D341Med (cell line): ENCODE results near the gene SIPA1L3.

Experiments
- DNase-seq: peaks from one replicate; pipeline ENCODE4 v3.0.0; 2012; ENCODE audit warnings: low spot score

Gene SIPA1L3

GRCh38 chr19:38155453-38155852 is 248.4 kb downstream of the SIPA1L3 start:
- DNase-seq, result no peak

DNA sequence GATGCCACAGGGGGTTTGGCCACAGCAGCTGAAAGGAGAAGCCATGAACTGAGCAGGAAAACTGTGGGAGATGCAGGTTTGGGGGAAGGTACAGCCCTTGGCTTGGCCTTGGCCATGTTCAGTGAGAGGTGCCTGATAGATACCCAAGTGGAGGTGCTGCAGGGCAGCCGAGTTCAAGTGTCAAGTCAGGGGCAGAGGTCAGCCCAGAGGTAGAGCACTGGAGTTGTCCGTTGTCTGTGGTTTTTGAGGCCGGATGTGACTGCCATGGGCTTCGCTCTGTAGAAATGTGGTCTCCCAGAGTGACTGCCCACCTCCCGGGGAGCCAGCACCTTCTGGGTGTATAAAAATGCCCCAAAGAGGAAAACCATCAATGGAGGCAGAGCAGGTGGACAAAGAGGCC is 251.7 kb downstream of the SIPA1L3 start:
- no peak for DNase-seq

GRCh38 chr19:38162094-38162493 is 255.1 kb downstream of the SIPA1L3 start:
- no peak for DNase-seq

DNA sequence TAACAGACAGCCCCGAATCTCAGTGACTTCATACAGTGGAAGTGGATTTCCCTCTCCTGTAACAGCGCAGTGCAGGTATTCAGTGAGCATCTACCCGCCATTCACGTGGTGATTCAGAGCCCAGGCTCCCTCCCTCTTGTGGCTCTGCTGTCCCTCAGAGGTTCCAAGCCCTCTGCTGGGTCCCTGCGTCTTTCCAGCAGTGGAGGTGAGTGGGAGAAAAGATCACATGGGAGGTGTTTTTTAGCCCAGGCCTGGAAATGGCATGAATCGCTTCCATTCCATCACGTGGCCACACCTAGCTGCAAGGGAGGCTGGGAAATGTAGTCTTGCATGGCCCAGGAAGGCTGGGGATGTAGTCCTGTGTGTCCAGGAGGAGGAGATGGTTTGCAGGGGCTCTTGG is 255.6 kb downstream of the SIPA1L3 start:
- no peak for DNase-seq

GRCh38 chr19:38163419-38164290 is 256.6 kb downstream of the SIPA1L3 start:
- DNase-seq, result no peak

- no peak for DNase-seq
Measured at GRCh38 chr19:38164526-38164925, 257.5 kb downstream of the SIPA1L3 start.

DNA sequence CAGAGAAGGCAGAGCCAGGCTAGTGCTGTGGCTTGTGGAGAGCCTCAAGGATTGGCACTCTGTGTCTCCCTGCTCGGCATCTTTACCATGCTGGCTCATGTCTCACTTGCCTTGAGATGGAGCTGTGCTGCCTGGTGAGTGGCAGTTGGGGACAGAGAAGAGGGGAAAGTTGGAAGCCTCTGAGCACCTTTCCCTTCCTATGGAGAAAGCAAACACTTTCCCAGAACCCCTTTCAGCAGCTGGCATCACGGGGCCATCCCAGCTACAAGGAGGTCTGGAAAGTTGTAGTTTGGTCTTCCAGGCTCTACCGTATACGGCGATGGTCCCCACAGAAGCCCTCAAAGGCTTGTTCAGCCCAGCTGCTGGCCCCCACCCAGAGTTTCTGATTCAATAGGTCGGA is 258.3 kb downstream of the SIPA1L3 start:
- DNase-seq, result no peak

GRCh38 chr19:38168637-38169036 is 261.6 kb downstream of the SIPA1L3 start:
- no peak for DNase-seq

DNA sequence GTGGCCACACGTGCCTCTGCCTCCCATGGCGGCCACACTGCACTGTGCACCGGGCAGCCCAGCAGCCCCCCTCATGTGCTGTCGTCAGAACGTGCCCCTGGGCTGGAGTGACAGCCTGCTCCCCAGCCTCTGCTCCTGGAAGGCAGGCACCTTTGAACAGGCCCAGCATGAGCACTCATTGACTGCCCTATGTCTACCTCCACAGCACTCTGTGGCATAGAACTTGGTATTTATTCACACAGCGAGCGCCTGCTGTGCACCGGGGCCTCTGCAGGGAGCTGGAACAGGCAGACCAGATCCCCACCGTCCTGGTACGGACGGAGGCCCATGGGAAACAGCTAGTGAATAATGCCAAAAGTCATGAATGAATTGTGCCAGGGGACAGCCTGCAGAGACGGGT is 263.3 kb downstream of the SIPA1L3 start:
- no peak for DNase-seq

GRCh38 chr19:38172001-38172400 is 265.0 kb downstream of the SIPA1L3 start:
- DNase-seq, result no peak

DNA sequence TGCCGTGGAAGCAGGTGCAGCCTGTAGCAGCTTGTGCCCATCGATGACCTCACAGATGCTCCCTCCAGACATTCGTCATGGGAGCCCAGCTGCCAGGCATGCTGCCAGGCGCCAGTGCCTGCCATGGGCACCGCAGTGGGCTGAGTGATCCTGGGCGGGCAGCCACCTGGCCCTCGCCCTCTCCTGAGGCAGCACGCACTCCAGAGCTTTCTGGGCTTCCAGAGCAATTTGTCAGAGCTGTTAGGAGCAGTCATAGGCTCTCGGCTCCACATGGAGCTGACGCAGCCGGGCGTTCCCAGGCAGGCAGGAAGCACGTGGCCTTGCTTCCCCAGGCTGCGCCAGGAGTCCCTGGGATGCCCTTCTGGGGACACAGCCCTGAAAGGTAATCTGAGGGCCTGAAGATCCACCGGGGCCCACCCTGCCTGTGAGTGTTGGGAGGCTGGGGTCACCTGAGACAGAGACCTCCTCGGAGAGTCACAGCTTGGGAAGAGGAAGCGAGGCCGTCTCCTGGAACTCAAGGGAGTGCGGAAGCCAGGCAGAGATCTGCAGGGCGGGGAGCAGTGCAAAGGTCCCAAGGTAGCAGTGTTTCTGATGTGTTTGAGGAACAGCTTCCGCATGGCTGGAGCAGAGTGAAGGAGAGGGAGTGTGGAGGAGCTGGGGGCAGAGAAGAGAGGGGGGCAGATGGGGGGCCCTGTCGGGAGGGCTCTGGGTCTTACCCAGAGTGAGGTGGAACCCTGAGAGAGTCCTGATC is 266.5 kb downstream of the SIPA1L3 start:
- no peak for DNase-seq

DNA sequence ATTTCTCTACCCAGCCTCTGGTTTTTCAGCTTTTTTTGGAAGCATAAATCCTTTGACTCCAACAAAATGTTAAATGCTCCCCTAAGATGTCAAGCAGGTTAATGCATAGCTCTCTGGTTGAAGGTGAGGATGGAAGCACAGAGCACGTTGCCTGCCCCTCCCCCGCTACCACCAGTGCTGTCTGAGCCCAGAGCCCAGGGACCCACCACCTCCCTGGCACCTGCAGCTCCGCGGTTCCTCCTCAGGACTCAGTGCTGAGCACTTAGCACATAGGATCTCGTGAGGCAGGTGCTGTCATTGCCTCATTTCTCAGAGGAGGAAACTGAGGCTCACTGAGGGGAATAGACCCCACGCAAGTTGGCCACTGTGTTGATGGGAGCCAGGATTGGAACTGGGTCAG is 268.4 kb downstream of the SIPA1L3 start:
- DNase-seq, result no peak

DNA sequence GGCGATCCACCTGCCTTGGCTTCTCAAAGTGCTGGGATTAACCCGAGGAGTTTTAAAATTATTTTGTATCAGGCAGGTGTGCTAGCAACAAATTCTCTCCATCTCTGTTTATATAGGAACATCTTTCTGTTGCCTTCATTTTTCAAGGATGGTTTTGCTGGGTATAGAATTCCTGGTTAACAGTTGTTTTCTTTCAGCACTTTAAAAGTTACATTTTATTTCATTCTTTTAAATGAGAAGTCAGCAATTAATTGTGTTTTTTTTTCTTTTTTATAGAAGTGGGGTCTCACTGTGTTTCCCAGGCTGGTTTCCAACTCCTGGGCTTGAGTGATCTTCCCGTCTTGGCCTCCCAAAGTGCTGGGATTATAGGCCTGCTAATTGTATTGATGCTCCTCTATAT is 273.1 kb downstream of the SIPA1L3 start:
- no peak for DNase-seq

DNA sequence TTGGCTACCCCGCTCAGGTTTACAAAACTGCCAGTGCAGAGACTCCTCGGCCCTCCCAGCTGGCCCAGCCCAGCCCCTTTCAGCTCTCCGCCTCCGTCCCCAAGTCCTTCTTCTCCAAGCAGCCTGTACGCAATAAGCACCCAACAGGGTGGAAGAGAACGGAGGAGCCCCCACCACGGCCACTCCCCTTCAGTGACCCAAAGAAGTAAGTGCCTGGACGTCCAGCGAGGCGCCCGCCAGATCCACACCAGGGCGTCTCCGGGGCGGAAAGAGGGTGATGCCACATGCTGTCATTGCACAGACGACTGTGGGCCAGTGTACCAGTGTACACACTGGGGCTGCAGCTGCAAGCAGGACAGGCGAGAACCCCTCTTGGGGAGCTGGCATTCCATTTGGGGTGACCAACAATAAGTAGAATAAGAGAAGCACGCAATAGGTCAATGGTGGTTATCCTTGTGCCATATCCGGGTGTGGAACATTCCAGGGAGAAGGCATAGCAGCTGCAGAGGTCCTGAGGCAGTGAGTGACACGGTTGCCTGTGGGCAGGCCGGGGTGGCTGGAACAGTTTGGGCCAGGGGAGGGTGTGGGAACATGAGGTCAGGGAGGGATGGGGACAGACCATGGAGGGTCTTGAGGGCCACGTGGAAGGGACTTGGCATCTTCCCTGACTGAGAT is 275.7 kb downstream of the SIPA1L3 start:
- DNase-seq, result no peak

- DNase-seq, result no peak
Measured at GRCh38 chr19:38183251-38183897, 276.4 kb downstream of the SIPA1L3 start.

DNA sequence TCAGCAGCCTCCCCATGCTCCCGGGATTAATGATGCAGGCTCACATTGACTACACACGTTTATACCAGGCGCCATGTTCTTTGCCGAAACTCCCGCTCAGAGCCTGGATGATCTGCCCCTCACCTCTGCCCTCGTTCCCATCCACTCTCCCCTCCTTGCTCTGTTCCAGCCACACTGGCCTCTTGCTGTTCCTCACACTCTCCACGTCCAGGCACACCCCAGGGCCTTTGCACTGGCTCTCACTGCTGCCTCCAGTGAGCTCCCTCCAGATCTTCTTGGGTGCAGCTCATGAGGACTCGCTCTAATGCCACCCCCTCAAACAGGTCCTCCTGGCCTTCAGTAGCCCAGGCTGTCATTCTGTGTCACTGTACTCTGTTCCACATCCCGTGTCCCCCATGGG is 277.8 kb downstream of the SIPA1L3 start:
- no peak for DNase-seq

DNA sequence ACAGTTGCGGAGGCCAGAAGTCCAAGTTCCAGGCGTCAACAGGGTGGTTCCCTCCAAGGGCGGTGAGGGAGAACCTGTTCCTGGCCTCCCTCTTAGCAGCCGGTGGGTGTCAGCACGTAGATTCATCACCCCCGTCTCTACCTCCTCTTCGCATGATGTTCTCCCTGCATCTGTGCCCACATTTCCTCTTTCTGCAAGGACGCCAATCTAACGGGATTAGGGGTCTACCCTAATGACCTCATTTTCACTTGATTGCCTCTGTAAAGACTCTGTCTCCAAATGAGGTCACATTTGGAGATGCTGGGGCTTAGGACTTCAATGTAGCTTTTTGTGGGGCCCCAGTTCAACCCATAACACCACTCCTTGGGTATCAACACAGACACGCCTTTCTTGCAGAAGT is 278.6 kb downstream of the SIPA1L3 start:
- no peak for DNase-seq

GRCh38 chr19:38190061-38190460 is 283.1 kb downstream of the SIPA1L3 start:
- DNase-seq, result no peak

- no peak for DNase-seq
Measured at GRCh38 chr19:38190793-38191192, 283.8 kb downstream of the SIPA1L3 start.

GRCh38 chr19:38191747-38192146 is 284.7 kb downstream of the SIPA1L3 start:
- no peak for DNase-seq

GRCh38 chr19:38193445-38193844 is 286.4 kb downstream of the SIPA1L3 start:
- no peak for DNase-seq

DNA sequence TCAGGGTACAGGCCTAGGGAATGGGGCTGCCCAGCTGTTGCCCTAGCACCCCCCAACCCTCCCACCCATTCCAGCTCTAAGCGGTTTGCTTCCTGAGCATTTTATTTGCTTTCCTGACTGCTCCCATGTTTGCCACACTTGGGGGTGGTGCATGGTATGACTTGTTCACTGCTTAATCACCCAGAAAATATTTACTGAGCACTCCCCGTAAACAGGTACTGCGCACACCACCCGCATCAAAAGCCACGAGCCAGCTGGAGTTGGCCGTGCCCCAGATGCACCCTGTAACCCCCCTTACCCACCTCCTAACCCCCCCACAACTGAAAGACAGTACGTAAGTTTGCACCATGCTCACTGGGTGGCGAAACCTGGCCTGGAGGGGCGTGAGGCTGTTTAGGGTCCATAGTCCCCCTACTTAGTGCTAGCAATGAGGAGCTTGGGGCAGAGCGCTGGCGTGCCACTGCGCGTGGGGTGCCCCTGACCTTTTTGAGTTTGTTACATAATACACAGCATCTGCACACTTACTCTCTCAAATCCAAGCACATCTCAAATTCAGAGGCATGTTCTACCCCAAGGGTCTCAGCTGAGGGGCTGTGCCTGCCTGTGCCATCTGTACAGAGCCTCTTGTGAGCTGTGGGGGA is 287.2 kb downstream of the SIPA1L3 start:
- no peak for DNase-seq
